SHP77 treated with DMSO at 0.1 percent for 48 hours (cell line): Measurements from ENCODE around the gene GP1BB.
"Not testable (repeated sequence)": the region's sequence is repeated elsewhere in the genome, so short reads cannot be mapped to it uniquely, and the experiment has no call there.

Source experiments
- DNase-seq: peaks from one replicate; lab custom pipeline; 2025; lab: John Stamatoyannopoulos, UW

Gene GP1BB

GRCh38 chr22:19714312-19715187 lies 8.8 kb upstream of the GP1BB start, which contains the start of gene SEPTIN5:
Gene SEPTIN5, plus strand, starts transcription at chr22:19714503. Its CDS starts 86 bp downstream, at chr22:19714589.
- no peak for DNase-seq

- DNase-seq, result no peak
These were observed 8.0 kb upstream of the GP1BB start for GRCh38 chr22:19715188-19715930.

GRCh38 chr22:19716041-19716828 lies 7.1 kb upstream of the GP1BB start:
- no peak for DNase-seq

DNA sequence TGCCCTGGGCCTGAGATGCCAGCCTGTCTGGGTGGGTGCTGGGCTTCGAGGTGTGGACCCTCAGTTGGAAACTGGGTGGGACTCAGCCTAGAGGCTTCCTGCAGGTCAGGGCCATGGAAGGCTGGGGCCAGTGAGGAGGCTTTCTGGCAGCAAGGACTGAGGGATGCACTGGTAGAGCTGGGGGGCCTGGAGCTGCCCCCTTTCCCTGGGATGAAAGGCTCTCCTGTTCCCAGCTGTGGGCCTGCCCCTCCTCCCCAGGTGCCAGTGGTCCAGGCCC lies 6.6 kb upstream of the GP1BB start:
- DNase-seq, result no peak

GRCh38 chr22:19717181-19717580 lies 6.2 kb upstream of the GP1BB start:
- DNase-seq, result no peak

- DNase-seq, result no peak
These were observed 5.5 kb upstream of the GP1BB start for GRCh38 chr22:19717691-19718455.

DNA sequence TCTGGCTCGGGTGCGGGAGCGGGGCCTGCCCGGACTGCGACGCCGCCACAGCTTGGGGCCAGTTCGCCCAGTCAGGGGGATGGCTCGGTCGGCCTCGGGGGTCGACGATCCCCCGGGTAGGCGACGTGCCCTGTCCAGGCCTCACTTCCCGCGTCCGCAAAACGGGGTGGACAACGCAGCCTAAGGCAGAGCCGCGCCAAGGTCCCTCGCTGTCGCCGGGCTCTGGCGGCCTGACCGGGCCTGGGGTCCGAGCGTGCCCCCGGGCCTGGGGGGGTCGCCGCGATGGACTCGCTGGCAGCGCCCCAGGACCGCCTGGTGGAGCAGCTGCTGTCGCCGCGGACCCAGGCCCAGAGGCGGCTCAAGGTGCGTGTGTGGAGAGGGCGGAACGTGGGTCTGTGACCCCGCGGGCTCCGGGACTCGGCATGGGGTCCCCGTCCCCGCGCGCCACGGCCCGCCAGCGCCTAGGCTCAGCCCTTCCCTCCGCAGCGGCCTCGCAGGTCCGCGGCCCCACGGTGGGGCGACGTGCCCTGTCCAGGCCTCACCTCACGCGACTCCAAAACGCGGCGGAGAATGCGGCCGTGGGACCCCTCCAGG lies 4.8 kb upstream of the GP1BB start:
- no peak for DNase-seq

- DNase-seq, result no peak
These were observed 4.3 kb upstream of the GP1BB start for GRCh38 chr22:19719050-19719482.

- no peak for DNase-seq
These were observed 3.8 kb upstream of the GP1BB start for GRCh38 chr22:19719488-19720021.

GRCh38 chr22:19720150-19720827 lies 3.0 kb upstream of the GP1BB start:
- DNase-seq, result no peak

DNA sequence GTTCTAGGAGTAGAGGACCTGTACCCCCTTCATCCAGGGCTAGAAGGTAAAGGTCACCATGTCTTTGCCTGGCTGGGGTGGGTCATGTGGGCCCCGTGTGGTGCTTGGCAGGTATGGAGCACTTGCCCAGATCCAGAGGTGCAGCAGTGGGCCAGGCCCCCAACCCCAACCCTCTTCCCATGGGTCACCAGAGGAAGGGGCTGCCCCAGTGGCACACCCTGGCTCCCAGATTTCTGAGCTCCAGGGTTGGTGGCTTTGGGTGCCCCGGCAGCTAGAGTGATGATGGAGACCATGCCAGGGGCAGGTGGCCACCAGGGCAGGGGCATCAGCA lies 2.4 kb upstream of the GP1BB start:
- no peak for DNase-seq

- no peak for DNase-seq
These were observed 1.8 kb upstream of the GP1BB start for GRCh38 chr22:19721330-19722177.

- no peak for DNase-seq
These were observed 959 bp upstream of the GP1BB start for GRCh38 chr22:19722178-19722981.

DNA sequence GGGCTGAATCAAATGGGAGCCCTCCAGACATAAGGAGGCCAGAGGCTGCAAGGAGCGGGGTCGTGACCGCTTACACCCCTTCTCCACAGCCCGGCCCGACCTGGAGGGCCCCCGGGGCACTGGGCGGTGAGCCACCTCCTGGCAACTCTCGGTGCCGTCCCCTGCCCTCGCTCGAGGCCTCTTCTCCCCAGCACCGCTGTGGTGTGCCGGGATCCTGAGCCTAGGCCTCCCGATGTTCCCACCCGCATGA lies 432 bp upstream of the GP1BB start:
- no peak for DNase-seq

DNA sequence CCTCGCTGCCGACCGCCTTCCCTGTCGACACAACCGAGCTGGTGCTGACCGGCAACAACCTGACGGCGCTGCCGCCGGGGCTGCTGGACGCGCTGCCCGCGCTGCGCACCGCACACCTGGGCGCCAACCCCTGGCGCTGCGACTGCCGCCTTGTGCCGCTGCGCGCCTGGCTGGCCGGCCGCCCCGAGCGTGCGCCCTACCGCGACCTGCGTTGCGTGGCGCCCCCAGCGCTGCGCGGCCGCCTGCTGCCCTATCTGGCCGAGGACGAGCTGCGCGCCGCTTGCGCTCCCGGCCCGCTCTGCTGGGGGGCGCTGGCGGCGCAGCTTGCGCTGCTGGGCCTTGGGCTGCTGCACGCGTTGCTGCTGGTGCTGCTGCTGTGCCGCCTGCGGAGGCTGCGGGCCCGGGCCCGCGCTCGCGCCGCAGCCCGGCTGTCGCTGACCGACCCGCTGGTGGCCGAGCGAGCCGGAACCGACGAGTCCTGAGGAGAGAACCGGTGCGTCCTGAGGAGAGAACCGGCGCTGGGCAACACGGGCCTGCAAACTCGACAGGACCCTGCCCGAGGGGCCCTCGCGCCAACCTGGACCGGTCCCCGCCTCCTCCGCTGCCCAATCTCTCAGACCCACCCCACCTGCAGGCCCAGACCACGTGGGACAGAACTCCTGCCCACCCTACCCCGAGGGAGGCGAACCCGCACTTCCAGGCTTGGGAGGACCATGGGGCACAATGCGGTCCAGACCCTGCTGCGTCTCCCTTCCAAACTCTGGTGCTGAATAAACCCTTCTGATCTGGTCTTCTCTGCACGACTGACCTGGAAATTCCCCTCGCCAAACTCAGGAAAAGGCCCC lies 866 bp downstream of the GP1BB start:
- no peak for DNase-seq

GRCh38 chr22:19724927-19725661 lies 1.8 kb downstream of the GP1BB start:
- DNase-seq, result no peak

- not testable (repeated sequence) for DNase-seq
These were observed 2.9 kb downstream of the GP1BB start for GRCh38 chr22:19726064-19726788.
